Measurements from ENCODE around the gene PRR18.

DNA sequence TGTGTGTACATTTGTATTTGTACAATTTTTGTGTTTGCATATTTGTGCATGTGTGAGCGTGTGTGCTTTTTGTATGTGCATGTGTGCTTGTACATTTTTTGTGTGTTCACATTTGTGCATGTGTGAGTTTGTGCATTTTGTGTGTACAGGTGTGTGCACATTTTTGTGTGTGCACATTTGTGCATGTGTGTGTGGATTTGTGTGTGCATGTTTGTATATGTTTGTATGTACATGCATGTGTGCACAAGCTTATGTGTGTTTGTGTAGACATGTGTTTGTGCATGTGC, 28.9 kb downstream of the PRR18 start:
- TF ChIP-seq, protein P1, sequence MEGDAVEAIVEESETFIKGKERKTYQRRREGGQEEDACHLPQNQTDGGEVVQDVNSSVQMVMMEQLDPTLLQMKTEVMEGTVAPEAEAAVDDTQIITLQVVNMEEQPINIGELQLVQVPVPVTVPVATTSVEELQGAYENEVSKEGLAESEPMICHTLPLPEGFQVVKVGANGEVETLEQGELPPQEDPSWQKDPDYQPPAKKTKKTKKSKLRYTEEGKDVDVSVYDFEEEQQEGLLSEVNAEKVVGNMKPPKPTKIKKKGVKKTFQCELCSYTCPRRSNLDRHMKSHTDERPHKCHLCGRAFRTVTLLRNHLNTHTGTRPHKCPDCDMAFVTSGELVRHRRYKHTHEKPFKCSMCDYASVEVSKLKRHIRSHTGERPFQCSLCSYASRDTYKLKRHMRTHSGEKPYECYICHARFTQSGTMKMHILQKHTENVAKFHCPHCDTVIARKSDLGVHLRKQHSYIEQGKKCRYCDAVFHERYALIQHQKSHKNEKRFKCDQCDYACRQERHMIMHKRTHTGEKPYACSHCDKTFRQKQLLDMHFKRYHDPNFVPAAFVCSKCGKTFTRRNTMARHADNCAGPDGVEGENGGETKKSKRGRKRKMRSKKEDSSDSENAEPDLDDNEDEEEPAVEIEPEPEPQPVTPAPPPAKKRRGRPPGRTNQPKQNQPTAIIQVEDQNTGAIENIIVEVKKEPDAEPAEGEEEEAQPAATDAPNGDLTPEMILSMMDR (IDR thresholded peaks at IDR 0.05; ENCODE audit: insufficient read depth, low read depth, low read length) = no peak
- TF ChIP-seq EZH2 (IDR thresholded peaks at IDR 0.05; ENCODE audit: insufficient read depth, low read length) = no peak

Data from astrocyte (in vitro differentiated cells and primary cell).